Epithelial cell of esophagus (primary cell): ENCODE results near the gene MTA3.
A peak's percentile ranks its signal among the peaks of the same experiment; 100 is the strongest.

Source experiments
- DNase-seq: peaks from one replicate; pipeline ENCODE4 v3.0.0; 2010; ENCODE audit warnings: low read depth
- H3K4me3 ChIP-seq: 2 replicates; pipeline ENCODE4 v1.5.1; 2011; ENCODE audit warnings: mild to moderate bottlenecking, low read length, control low read depth
- TF ChIP-seq, protein P1 (sequence below): IDR thresholded peaks from 2 replicates; pipeline ENCODE4 v1.5.1; 2011; ENCODE audit warnings: low read depth, mild to moderate bottlenecking, low read length, control low read depth, inconsistent platforms; ENCODE audit not compliant: insufficient read depth; ENCODE audit errors: missing control alignments

Gene MTA3

DNA sequence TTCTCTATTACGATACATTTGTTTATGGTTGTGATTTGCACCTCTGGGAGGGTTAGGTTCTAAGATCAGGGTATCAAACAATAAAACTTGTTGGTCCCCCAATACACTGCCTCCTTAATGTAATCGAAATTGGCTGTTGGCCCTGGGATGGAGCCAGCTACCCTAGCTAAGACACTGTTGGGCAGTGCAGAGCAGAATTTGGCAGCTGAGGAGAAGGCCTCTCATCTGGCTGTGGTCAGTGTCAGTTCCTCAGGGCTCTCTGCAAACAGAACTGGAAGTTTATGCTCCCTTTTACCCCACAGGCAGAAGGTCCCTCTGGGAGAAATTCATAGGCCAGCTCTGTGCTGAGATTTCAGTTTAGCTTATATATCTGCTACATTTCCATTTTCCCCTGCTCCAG is 232.5 kb downstream of the MTA3 start:
- H3K4me3 ChIP-seq, result no peak overlapping the region
- no peak for DNase-seq
- TF ChIP-seq, protein P1, sequence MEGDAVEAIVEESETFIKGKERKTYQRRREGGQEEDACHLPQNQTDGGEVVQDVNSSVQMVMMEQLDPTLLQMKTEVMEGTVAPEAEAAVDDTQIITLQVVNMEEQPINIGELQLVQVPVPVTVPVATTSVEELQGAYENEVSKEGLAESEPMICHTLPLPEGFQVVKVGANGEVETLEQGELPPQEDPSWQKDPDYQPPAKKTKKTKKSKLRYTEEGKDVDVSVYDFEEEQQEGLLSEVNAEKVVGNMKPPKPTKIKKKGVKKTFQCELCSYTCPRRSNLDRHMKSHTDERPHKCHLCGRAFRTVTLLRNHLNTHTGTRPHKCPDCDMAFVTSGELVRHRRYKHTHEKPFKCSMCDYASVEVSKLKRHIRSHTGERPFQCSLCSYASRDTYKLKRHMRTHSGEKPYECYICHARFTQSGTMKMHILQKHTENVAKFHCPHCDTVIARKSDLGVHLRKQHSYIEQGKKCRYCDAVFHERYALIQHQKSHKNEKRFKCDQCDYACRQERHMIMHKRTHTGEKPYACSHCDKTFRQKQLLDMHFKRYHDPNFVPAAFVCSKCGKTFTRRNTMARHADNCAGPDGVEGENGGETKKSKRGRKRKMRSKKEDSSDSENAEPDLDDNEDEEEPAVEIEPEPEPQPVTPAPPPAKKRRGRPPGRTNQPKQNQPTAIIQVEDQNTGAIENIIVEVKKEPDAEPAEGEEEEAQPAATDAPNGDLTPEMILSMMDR, result no peak

DNA sequence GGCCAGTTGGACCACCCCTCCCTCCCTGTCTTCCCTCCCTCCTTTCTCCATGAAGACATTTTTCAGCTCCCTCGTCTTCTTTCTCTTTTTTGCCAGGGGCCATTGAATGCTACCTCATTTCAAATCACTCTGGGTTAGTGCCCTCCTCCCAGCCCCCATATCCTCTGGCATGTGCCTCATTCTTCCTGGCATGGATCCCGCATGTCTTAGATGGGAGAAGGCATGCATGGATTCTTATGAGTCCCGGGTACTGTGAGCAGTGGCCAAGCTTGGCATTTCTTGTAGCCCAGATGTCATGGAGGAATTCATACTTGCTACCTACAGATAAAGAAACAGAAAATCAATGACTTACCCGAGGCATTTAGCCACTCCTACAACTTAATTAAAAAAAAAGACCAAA is 232.9 kb downstream of the MTA3 start:
- TF ChIP-seq, protein P1, result no peak
- DNase-seq, result peak; percentile 18
- H3K4me3 ChIP-seq, result no peak overlapping the region

DNA sequence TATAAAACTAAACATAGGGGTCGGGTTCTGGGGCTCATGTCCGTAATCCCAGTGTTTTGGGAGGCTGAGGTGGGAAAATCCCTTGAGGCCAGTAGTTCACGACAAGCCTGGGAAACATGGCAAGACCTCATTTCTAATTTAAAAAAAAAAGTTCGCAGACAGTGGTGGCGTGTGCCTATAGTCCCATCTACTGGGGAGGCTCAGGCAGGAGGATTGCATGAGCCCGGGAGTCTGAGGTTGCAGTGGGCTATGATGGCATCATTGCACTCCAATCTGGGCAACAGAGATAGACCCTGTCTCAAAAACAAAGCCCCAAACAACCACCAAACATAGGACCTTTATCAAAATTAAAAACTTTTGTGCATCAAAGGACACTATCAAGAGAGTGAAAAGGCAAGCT is 233.7 kb downstream of the MTA3 start:
- no peak for DNase-seq
- TF ChIP-seq, protein P1, result no peak
- no peak overlapping the region for H3K4me3 ChIP-seq

DNA sequence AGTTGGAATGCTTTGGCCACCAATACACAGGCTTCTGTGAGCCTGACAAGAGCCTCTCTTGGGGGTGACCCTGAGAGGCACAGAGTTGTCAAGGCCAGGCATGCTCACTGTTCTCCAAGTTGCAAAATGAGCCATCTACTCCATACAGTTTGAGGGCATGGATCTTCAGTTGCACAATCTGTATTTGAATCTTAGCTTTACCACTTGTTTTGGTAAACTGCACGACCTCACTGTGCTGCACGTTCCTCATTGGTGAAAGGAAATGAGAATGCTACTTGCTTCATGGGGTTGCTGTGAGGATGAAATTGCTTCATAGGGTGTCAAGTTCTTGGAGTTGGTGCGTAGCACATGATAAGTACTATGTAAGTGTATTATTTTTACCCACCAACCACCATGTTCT is 235.9 kb downstream of the MTA3 start:
- DNase-seq, result peak; percentile 53
- TF ChIP-seq, protein P1, result no peak
- no peak overlapping the region for H3K4me3 ChIP-seq

DNA sequence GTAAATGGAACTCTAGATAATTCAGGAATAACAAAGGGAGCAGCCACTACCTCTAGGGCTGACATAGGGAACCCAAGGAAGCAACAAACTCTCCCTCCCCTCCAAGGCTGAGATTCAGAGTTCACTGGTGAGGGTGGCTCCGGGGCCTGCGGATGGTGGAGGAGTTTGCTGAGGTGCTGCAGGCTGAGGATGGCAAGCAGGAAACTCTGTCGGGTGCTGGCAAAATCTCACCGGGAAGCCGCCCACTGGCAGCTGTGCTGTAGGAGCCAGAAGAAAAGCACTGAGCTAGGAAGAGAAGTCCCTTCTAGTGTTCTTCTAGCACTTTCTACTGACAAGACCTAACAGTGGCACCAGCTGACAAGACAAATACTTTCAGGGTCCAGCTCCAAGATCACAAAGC is 236.5 kb downstream of the MTA3 start:
- no peak overlapping the region for H3K4me3 ChIP-seq
- TF ChIP-seq, protein P1, result no peak
- DNase-seq, result no peak
